Muscle layer of duodenum (tissue), 2 donors: Measurements from ENCODE around the gene WBP1L.
"Not testable (repeated sequence)": the region's sequence is repeated elsewhere in the genome, so short reads cannot be mapped to it uniquely, and the experiment has no call there.

ENCODE experiments used
- H3K27ac ChIP-seq: one replicate; pipeline ENCODE4 v1.7.0; 2013; ENCODE audit warnings: mild to moderate bottlenecking, low read length
- H3K27me3 ChIP-seq: one replicate; pipeline ENCODE4 v1.7.0; 2013; ENCODE audit warnings: low read depth, mild to moderate bottlenecking, control low read depth, low read length
- H3K36me3 ChIP-seq, 2 donors: one replicate each; pipeline ENCODE4 v1.7.0; 2013; ENCODE audit warnings: low read length in 2 of 2, control low read depth in 1 of 2, mild to moderate bottlenecking in 1 of 2; ENCODE audit not compliant: insufficient read depth in 2 of 2, control insufficient read depth in 1 of 2
- H3K4me1 ChIP-seq, 2 donors: one replicate each; pipeline ENCODE4 v1.7.0; 2013; ENCODE audit warnings: low read length in 2 of 2, mild to moderate bottlenecking in 2 of 2, control low read depth in 1 of 2, moderate library complexity in 1 of 2; ENCODE audit not compliant: insufficient read depth in 2 of 2, control insufficient read depth in 1 of 2
- H3K4me3 ChIP-seq, 2 donors: one replicate each; pipeline ENCODE4 v1.7.0; 2013; ENCODE audit warnings: low read length in 2 of 2, low read depth in 1 of 2, mild to moderate bottlenecking in 1 of 2
- H3K9me3 ChIP-seq, 2 donors: one replicate each; pipeline ENCODE4 v1.7.0; 2013; ENCODE audit warnings: low read length in 2 of 2, control low read depth in 1 of 2, mild to moderate bottlenecking in 1 of 2; ENCODE audit not compliant: control insufficient read depth in 1 of 2
- donor health status: healthy.

WBP1L gene

GRCh38 chr10:102814873-102815661 is 71.3 kb downstream of the WBP1L start:
- peaks cover 19 to 40% of the 10 kb centered on the region in 2 donors for H3K36me3 ChIP-seq
- H3K4me1 ChIP-seq = peaks cover 12 to 14% of the 10 kb centered on the region in 2 donors
- H3K9me3 ChIP-seq = no peaks in the 10 kb centered on the region
- H3K27ac ChIP-seq = peak overlapping the region; percentile 90
- H3K27me3 ChIP-seq = no peaks in the 10 kb centered on the region
- peak overlapping the region in 1 of 2 donors; percentile 24 for H3K4me3 ChIP-seq

GRCh38 chr10:102815790-102816549 is 72.2 kb downstream of the WBP1L start:
- Histone ChIP-seq H3K27ac (peak overlapping the region; percentile 90), H3K36me3 (peaks cover 18 to 39% of the 10 kb centered on the region in 2 donors), H3K27me3 (no peaks in the 10 kb centered on the region), H3K4me1 (peaks cover 12 to 14% of the 10 kb centered on the region in 2 donors), H3K4me3 (peak overlapping the region in 1 of 2 donors; percentile 24), H3K9me3 (no peaks in the 10 kb centered on the region)

GRCh38 chr10:102817175-102817574 is 73.4 kb downstream of the WBP1L start:
- no peak overlapping the region for H3K4me3 ChIP-seq
- no peak overlapping the region for H3K27ac ChIP-seq
- H3K27me3 ChIP-seq = no peaks in the 10 kb centered on the region
- H3K9me3 ChIP-seq = no peaks in the 10 kb centered on the region
- H3K4me1 ChIP-seq = peaks cover 12 to 14% of the 10 kb centered on the region in 2 donors
- peaks cover 18 to 27% of the 10 kb centered on the region in 2 donors for H3K36me3 ChIP-seq

- Histone ChIP-seq H3K36me3 (peaks cover under 1 to 8% of the 10 kb centered on the region in 2 donors), H3K4me3 (no peak overlapping the region), H3K27me3 (no peaks in the 10 kb centered on the region), H3K4me1 (peaks cover 12 to 14% of the 10 kb centered on the region in 2 donors), H3K9me3 (no peaks in the 10 kb centered on the region), H3K27ac (no peak overlapping the region)
Measured at GRCh38 chr10:102819054-102819453, 75.3 kb downstream of the WBP1L start.

- not testable (repeated sequence) for H3K36me3 ChIP-seq, H3K9me3 ChIP-seq, H3K27me3 ChIP-seq, H3K4me3 ChIP-seq, H3K27ac ChIP-seq
- H3K4me1 ChIP-seq = peaks cover 9 to 11% of the 10 kb centered on the region in 2 donors
Measured at GRCh38 chr10:102820008-102820407, 76.3 kb downstream of the WBP1L start.

DNA sequence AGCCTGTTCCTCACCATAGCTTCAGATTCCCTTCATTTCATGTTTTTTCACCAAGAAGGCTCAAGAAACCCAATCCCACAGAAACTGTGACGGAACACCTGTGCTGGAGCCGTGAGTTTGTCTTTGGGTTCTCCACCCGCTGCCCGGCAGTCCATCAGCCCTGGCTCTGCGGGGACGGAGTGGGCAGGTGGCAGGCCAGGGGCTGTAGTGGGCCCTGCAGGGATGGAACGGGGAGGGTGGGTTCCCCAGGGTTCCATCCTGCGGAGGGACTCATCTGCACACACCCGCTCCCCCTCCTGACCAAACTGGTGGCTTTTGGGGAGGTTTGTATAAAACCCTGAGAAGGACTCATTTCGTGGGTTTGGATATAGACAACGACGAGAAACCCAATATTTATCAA is 78.5 kb downstream of the WBP1L start:
- H3K27ac ChIP-seq = no peak overlapping the region
- H3K36me3 ChIP-seq = no peaks in the 10 kb centered on the region
- no peaks in the 10 kb centered on the region for H3K4me1 ChIP-seq
- H3K27me3 ChIP-seq = no peaks in the 10 kb centered on the region
- H3K9me3 ChIP-seq = no peaks in the 10 kb centered on the region
- H3K4me3 ChIP-seq = no peak overlapping the region

- no peak overlapping the region for H3K4me3 ChIP-seq
- no peak overlapping the region for H3K27ac ChIP-seq
- no peaks in the 10 kb centered on the region for H3K27me3 ChIP-seq
- no peaks in the 10 kb centered on the region for H3K36me3 ChIP-seq
- no peaks in the 10 kb centered on the region for H3K4me1 ChIP-seq
- no peaks in the 10 kb centered on the region for H3K9me3 ChIP-seq
Measured at GRCh38 chr10:102824664-102825063, 80.9 kb downstream of the WBP1L start.

GRCh38 chr10:102826148-102826796 is 82.5 kb downstream of the WBP1L start:
- no peaks in the 10 kb centered on the region for H3K27me3 ChIP-seq
- H3K36me3 ChIP-seq = no peaks in the 10 kb centered on the region
- no peak overlapping the region for H3K4me3 ChIP-seq
- H3K4me1 ChIP-seq = no peaks in the 10 kb centered on the region
- H3K27ac ChIP-seq = no peak overlapping the region
- H3K9me3 ChIP-seq = no peaks in the 10 kb centered on the region

DNA sequence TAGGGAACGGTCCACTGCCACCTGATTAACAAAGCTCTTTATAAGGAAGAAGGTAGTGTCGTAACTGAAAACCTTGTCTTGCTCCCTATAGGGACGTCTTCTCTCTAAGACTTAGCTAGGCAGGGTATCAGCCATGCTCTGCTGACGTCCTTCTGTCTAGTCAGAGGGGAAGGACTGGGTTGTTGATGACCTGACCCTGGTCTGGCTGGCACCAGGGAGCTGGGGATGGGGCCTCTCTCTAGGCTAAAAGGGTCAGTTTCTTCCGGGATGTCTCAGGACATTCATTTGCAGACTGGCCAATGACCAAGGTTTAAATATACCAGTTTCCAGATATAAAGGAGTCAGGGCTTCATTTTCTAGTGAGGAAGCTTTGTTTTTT is 83.8 kb downstream of the WBP1L start:
- Histone ChIP-seq H3K9me3 (no peaks in the 10 kb centered on the region), H3K27me3 (no peaks in the 10 kb centered on the region), H3K4me3 (no peak overlapping the region), H3K4me1 (no peaks in the 10 kb centered on the region), H3K36me3 (no peaks in the 10 kb centered on the region), H3K27ac (no peak overlapping the region)

DNA sequence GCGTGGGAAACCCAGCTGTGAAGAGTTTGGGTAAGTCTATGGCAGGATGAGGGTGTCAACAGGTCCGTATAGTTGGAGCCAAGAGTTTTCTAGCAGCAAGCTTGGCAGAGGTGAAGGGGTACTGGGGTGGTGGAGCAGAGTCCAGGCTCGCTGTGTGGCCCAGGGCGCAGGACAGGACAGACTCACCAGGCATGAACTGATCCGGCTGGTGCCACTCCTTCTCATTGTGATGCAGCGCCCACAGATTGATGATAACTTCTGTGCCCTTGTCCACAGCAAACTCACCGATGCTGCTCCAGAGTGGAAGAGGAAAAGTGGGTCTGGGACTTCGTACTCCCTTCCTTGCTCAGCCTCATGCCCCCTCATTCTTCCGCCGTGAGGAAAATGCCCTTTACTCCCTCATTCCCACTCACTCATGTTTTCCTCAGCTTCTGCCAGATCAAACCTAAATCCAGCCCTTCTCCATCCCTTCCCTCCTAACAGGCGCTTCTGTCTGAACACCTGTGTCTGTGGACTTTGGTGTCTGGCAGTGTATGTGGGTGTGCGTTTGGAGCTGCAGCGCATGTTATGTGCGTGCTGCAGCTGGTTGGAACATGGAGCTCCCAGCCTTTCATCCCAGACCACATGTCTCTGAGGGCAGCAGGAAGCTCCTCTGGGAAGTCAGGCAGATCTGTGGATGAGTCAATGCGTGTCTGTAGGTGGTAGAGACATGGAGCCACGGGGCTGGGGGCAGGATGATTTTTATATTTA is 87.7 kb downstream of the WBP1L start:
- H3K27me3 ChIP-seq = no peaks in the 10 kb centered on the region
- H3K27ac ChIP-seq = no peak overlapping the region
- H3K9me3 ChIP-seq = no peaks in the 10 kb centered on the region
- H3K4me1 ChIP-seq = no peaks in the 10 kb centered on the region
- H3K36me3 ChIP-seq = no peaks in the 10 kb centered on the region
- H3K4me3 ChIP-seq = no peak overlapping the region

- no peaks in the 10 kb centered on the region for H3K27me3 ChIP-seq
- no peaks in the 10 kb centered on the region for H3K36me3 ChIP-seq
- H3K4me1 ChIP-seq = no peaks in the 10 kb centered on the region
- no peak overlapping the region for H3K27ac ChIP-seq
- no peak overlapping the region for H3K4me3 ChIP-seq
- H3K9me3 ChIP-seq = no peaks in the 10 kb centered on the region
Measured at GRCh38 chr10:102832248-102832647, 88.5 kb downstream of the WBP1L start.
